HG03439 (cell line): ENCODE data around the gene EEF1G.
"Not testable (repeated sequence)": the region's sequence is repeated elsewhere in the genome, so short reads cannot be mapped to it uniquely, and the experiment has no call there.

Experiments used
- ATAC-seq: cut with Tn5 transposase; IDR thresholded peaks from one replicate; pipeline ENCODE4 v1.9.1; 2021; ENCODE audit warnings: mild to moderate bottlenecking, moderate library complexity; ENCODE audit not compliant: unreplicated experiment

The EEF1G gene, protein sequence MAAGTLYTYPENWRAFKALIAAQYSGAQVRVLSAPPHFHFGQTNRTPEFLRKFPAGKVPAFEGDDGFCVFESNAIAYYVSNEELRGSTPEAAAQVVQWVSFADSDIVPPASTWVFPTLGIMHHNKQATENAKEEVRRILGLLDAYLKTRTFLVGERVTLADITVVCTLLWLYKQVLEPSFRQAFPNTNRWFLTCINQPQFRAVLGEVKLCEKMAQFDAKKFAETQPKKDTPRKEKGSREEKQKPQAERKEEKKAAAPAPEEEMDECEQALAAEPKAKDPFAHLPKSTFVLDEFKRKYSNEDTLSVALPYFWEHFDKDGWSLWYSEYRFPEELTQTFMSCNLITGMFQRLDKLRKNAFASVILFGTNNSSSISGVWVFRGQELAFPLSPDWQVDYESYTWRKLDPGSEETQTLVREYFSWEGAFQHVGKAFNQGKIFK

DNA sequence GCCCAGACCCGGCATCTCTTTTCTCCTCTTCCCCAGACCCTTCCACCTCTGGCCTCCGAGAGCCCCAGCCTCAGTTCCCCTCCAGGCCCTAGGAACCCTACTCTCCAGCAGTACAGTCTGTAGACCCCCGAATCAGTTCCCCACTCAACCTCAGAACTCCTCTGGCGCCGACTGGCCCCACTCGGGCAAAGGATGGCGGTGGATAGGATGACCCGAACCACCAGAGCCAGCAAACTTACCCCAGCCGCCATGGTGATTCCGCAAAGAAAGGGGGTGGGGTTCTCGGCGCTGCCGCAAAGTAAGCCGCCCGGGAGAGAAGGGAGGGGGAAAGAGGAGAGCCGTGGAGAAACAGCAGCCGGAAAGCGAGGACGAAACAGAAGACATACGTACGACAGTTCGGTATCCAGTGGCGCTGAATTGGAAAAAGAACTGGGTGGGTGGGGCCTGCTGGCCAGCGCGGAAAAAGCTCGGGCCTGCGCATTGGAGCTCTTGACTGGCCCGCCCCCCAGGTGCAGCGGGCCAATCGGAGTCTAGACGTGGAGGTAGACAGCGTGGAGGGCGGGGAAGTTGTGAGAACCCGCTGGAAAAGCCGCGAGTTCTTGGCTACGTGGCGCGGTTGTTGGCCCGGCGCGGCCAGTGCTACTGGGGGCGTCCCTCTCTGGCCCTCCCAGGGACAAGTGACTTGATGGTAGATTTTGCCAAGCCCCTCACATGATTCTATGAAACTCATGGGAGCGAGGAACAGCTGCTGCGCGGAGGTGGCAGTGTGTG, at the start of gene EEF1G:
EEF1G (minus strand) TSS at position 300 of the 771 bp plus-strand sequence; CDS start at position 251, 49 bp downstream.
- ATAC-seq = peak; percentile 86

DNA sequence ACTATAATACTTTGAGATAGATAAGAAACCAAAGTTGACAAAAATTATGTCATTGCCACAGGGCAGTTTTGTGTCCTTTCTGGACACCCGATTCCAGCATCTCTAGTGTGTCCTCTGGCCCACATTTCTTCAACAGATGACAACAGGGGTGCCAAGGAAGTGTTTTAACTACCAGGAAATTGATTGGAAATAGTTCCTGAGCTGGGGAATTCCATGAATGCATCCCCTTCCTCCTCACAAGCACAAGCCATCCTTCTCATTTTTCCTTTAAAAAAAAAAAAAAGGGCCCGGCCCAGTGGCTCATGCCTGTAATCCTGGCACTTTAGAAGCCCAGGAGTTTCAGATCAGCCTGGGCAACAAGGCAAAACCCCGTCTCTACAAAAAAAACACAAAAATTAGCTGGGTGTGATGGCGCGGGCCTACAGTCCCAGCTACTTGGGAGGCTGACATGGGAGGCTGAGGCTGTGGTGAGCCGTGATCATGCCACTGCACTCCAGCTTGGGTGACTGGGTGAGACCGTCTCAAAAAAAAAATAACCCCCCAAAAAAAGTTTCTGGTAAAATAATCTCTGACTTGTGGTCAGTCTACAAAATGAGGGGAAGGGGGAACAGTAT, 48.9 kb upstream of the EEF1G start:
- no peak for ATAC-seq

DNA sequence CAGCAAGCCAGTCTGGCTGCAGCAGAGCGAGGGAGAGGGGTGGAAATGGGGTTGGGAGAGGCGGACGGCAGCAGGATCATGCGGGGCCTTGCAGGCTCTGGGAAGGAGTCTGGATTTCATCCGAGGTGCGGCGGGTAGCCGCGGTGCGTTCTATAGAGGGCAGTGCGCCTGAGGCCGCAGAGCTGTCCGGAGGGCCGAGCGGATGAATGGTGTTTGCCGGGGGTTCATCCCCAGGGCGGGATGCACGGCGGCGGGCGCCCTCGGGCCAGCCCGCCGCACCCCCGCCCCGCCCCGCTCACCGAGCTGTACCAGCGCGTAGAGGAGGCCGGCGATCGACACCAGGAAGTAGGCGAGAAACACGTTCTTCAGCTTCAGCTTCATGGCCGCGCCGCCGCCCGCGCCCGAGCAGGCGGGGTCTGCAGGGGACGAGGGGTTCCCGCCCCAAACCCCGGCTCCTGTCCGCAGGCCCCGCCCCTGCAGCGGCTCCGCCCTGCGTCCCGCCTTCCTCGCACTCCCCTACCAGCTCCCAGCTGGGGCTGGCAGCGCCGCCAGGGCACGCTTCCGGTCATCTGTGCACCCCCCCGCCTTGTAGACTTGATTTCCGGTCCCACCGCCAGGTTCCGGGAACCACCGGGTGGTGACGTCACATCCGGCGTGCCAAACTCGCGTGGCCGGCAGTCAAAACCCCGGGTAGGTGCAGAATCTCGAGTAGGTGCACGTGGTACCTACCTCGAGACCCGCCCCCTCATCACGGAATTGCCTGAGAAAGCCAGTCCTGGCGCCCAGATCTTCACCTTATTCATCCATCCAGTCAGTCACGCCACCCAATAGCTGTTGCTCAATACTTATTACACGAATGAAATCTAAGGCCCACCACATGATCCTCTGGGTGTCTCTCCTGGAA, 48.1 kb upstream of the EEF1G start, which contains the start of gene B3GAT3:
B3GAT3 (minus strand) TSS at position 420 of the 904 bp plus-strand sequence; CDS start at position 381, 39 bp downstream.
- peak; percentile 95 for ATAC-seq

GRCh38 chr11:62621027-62621566, 47.4 kb upstream of the EEF1G start:
- ATAC-seq = no peak

- ATAC-seq = not testable (repeated sequence)
These were observed 43.3 kb upstream of the EEF1G start for GRCh38 chr11:62616957-62617356.

GRCh38 chr11:62615521-62615920, 41.8 kb upstream of the EEF1G start:
- no peak for ATAC-seq

DNA sequence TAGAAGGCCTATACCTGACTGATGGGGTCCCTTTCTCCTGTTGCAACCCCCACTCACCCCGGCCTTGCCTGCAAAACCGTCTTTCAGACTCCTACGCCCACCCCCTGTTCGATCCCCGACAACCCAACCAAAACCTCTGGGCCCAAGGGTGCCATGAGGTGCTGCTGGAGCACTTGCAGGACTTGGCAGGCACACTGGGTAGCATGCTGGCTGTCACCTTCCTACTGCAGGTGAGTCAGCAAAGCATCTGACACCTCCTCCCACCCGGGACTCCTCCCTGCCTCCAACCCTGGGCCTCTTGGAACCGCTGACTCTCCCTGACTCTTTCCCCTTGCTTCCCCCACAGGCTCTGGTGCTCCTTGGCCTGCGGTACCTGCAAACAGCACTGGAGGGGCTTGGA, 40.6 kb upstream of the EEF1G start:
- no peak for ATAC-seq

- ATAC-seq = no peak
These were observed 39.6 kb upstream of the EEF1G start for GRCh38 chr11:62613291-62613778.

DNA sequence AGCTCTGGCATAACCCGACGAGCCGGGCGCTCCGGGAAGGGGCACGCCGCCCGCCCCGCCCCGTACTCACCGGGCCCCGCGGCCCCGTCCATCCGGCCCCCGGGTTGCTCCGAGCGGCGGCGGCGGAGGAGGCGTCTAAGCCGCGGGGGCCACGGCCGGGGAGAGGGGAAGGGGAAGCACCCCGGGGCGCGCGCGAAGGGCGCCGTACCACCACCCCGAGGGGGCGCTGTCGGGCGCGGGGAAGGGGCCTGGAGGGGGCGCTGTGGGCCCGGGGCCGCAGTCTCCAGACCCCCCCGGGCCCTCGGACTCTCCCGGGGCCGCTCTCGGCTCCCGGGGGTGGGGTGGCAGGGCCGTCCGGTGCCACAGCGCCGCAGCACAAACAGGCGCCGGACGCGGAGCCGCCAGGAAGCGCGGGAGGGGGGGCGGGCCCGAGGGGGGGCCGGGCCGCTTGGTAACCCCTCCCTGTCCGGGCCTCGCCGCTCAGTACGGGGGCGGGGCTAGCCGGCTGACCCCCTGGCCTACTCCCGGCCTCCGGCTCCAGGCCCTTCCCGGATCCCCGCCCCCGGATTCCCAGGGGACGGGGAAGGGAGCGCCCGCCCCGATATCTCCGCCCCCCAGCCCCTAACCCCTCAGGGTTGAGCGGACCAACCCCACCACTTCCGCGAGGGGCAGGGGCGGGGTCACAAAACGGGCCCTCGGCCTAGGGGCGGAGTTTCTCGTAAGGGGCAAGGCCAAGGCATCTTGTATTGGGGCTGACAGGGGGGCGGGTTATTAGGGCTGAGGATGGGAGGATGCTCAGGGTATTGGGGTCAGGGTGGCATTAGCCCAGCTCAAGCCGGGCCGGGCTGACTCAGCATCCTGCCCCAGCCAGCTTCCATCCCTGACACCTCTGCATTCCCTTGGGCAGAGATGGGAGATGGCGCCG, 38.9 kb upstream of the EEF1G start, which contains the start of the genes EML3 and ROM1:
EML3 (minus strand) TSS at position 410 of the 925 bp plus-strand sequence; CDS start at position 92, 318 bp downstream.
ROM1 (plus strand) TSS at position 892 of the 925 bp plus-strand sequence; CDS start at position 917, 25 bp downstream.
- peak; percentile 62 for ATAC-seq

DNA sequence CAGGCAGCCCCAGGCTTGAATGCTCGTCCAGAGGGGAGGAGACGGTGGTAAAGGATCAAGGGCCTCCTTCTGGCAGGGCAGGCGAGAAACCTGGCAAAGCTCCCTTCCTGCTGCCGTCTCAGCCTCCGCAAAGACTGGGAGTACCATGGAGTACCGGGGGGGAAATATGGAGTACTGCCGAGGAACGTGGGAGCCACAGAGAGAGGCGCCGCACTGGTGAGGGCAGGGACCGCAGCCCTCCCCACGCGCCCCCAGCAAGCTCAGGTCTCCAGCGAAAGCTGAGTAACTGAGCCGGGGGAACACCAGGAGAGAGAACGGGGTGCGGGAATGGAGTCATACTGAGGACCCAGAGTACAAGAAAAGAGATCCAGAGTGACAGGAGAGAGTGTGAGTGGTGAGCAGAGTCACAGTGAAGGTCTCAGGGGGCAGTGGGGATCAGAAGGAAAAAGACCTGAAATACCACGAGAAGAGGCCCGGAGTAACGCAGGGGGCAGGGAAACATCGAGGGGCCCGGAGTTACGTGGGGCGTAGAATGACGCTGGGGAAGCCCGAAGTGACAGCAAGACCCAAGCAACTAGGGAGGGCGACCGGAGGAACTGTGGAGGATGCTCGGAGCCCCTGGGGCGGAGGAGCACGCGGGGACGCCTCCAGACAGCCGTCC, 38.1 kb upstream of the EEF1G start:
- no peak for ATAC-seq

- ATAC-seq = no peak
These were observed 37.4 kb upstream of the EEF1G start for GRCh38 chr11:62610814-62611704.

DNA sequence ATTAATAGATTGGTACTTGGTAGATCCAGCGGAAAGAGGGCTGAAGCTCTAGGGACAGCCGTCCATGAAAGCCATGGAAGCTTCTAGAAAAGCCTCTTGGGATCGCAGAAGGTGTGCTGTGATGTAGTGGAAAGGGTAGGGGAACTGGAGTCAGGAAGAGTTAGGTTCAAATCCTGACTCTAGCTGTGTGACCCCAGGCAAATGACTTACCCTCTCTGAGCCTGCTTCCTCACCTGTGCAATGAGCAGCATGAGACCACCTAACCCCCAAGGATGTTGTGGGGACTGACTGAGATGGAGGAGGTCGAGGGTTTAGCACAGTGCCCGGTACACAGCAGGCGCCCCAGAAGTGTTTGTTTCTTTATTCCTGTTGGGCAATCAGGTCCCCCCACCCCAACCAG, 36.7 kb upstream of the EEF1G start:
- no peak for ATAC-seq

GRCh38 chr11:62608776-62609175, 35.1 kb upstream of the EEF1G start:
- ATAC-seq = no peak

GRCh38 chr11:62607714-62608113, 34.0 kb upstream of the EEF1G start:
- ATAC-seq = no peak

DNA sequence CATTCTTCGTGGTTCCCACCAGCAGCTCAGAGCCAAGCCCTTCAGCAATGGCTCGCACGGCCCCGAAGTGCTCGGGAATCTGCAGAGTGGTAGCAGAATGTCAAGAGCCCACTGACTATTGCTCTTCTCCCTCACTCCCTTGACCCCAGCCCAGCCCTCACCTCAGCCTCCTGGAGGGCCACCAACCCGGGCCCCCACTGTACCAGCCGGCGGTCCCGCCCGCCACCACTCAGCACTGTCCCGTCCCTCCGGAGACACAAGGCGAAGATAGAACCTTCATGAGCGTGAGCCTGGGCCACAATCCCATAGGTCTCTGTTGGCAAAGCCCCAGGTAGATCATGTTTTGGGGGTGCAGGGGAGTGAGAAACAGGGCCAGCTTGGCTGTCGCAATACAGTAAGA, 32.2 kb upstream of the EEF1G start:
- ATAC-seq = no peak

DNA sequence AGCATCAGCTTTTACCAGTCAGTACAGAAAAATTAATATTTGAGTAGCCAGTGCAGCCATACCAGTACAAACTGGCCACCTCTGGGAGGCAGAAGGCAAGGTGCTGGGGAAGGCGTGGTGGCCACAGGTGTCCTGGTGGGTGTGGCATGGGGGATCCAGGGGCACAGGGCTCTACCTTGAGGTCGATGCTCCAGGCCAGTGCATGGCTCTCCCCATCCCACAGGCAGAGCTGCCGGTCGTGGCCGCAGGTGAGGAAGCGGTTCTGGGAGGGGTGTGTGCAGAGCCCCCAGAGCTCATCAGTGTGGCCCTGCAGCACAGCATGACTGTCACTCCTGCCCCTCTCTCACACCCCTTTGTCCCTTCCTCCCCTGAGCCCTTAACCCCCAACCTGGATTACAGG, 31.8 kb upstream of the EEF1G start:
- no peak for ATAC-seq

GRCh38 chr11:62604460-62605120, 30.9 kb upstream of the EEF1G start:
- ATAC-seq = no peak
